Measurements from ENCODE around the gene TRIM45.
"Not testable (repeated sequence)": the region's sequence is repeated elsewhere in the genome, so short reads cannot be mapped to it uniquely, and the experiment has no call there.

Gene TRIM45

DNA sequence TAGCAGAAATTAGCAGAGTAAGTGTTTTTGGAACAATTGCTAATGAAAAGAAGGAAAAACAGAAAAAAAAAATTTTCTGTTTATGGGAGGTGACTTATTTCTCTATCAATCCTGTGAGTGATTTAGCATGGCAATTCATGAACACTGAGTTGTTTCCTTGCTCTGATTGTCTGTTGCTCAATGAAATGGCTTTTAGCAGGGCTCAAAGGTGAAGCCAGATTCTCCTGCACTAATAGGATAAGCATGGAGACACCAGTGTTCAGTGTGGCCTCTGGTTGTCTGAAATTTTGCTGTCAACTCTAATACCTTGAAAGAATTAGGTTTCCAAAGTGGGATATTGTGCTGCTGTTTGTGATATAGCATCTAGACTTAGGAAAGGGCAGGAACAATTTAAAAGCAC is 15.8 kb downstream of the TRIM45 start:
- Histone ChIP-seq H3K27me3 (ENCODE audit: insufficient read depth, low read length) (no peaks in the 10 kb centered on the region), H3K4me3 (ENCODE audit: low read length) (no peak overlapping the region), H3K36me3 (ENCODE audit: insufficient read depth, low read length) (peaks cover 51% of the 10 kb centered on the region), H3K4me1 (ENCODE audit: insufficient read depth, low read length) (no peaks in the 10 kb centered on the region), H3K9me3 (ENCODE audit: low read length) (no peaks in the 10 kb centered on the region), H2AFZ (ENCODE audit: low read depth, low read length) (no peak overlapping the region)

DNA sequence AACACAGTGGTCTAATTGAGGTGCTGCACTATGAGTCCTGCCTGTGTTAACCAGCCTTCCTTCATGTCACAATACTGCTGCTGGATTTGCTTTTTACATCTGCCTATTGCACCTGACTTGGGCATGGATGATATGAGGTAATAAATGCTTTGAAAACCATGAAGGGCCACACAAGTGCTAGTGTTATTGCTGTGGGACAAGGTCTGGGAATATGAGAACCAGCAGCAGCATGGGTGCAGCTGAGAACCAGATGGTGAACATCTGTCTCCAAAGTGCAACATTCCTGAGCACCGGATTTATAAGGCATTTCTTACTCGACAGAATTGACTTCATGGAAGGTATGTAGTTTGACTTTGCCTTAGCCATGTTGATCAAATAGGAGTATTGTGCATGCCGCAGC is 16.6 kb downstream of the TRIM45 start:
- H3K4me1 ChIP-seq (ENCODE audit: insufficient read depth, low read length): no peaks in the 10 kb centered on the region
- H3K36me3 ChIP-seq (ENCODE audit: insufficient read depth, low read length): peaks cover 56% of the 10 kb centered on the region
- H3K4me3 ChIP-seq (ENCODE audit: low read length): no peak overlapping the region
- no peaks in the 10 kb centered on the region for H3K9me3 ChIP-seq (ENCODE audit: low read length)
- H3K27me3 ChIP-seq (ENCODE audit: insufficient read depth, low read length): no peaks in the 10 kb centered on the region
- H2AFZ ChIP-seq (ENCODE audit: low read depth, low read length): no peak overlapping the region

DNA sequence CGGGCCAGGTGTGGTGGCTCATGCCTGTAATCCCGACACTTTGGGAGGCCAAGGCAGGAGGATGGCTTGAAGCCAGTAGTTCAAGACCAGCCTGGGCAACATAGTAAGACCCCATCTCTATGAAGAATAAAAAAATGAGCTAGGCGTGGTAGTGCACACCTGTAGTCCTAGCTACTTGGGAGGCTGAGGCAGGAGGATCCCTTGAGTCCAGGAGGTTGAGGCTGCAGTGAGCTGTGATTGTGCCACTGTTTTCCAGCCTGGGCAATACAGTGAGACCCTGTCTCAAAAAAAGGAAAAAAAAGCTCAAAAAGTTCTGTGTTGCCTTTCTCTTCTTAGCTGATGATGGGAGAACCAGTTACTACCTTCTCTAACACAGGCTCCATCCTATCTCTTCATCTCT is 19.7 kb downstream of the TRIM45 start:
- not testable (repeated sequence) for H3K4me3 ChIP-seq (ENCODE audit: low read length); H3K9me3 ChIP-seq (ENCODE audit: low read length)
- peaks cover 57% of the 10 kb centered on the region for H3K36me3 ChIP-seq (ENCODE audit: insufficient read depth, low read length)

DNA sequence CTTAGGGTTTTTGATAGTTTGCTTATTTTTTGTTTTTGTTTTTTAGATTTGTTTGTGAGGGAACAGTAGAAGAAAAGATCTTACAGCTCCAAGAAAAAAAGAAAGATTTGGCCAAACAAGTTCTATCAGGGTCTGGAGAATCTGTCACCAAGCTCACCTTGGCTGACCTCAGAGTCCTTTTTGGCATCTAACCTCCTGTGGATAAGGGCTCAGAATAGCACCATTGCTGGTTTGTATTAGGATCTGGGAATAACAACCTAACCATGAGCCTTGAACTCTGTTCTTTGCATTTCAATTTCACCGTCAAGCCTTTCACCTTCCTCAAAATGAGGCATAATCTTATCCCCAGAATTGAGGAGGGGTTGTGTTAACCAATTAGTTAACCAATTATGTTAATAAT is 20.2 kb downstream of the TRIM45 start:
- no peak overlapping the region for H3K4me3 ChIP-seq (ENCODE audit: low read length)

More for the DNA sequence above, 19.7 kb downstream of the TRIM45 start:
- H3K4me1 ChIP-seq (ENCODE audit: insufficient read depth, low read length); H2AFZ ChIP-seq (ENCODE audit: low read depth, low read length); H3K27me3 ChIP-seq (ENCODE audit: insufficient read depth, low read length): not testable (repeated sequence)

DNA sequence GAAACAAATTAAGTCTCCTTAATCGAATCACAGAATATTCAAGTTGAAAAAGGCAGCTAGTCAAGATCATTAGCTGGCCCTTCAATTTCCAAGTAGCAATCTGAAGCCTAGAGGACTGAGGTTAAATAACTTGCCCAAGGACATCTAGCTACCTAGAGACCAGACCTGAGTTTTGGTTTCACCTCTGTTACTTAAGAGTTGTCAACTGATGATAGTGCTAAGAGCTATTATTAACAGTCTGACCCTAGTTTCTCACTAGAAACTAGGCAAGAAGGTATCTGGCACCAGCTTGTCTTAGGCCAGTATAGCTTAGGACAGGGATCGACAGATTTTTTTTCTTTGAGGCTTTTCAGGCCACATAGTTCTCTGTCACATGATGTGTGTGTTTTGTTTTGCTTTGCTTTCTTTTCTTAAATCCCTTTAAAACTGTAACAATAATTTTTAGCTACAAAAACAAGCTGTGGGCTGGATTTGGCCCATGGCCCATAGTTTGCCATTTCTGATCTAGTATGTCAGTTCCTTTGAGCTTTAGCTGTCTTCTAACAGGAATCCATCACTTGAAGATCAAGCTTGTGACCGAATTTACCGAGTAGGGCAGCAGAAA is 23.2 kb downstream of the TRIM45 start:
- H3K4me3 ChIP-seq (ENCODE audit: low read length): no peak overlapping the region
- H2AFZ ChIP-seq (ENCODE audit: low read depth, low read length): no peak overlapping the region
- peaks cover 22% of the 10 kb centered on the region for H3K4me1 ChIP-seq (ENCODE audit: insufficient read depth, low read length)
- no peaks in the 10 kb centered on the region for H3K9me3 ChIP-seq (ENCODE audit: low read length)
- H3K27me3 ChIP-seq (ENCODE audit: insufficient read depth, low read length): no peaks in the 10 kb centered on the region
- peaks cover 56% of the 10 kb centered on the region for H3K36me3 ChIP-seq (ENCODE audit: insufficient read depth, low read length)

More for the DNA sequence above, 20.2 kb downstream of the TRIM45 start:
- H3K36me3 ChIP-seq (ENCODE audit: insufficient read depth, low read length): peaks cover 53% of the 10 kb centered on the region
- H3K9me3 ChIP-seq (ENCODE audit: low read length): no peaks in the 10 kb centered on the region
- no peaks in the 10 kb centered on the region for H3K27me3 ChIP-seq (ENCODE audit: insufficient read depth, low read length)
- no peak overlapping the region for H2AFZ ChIP-seq (ENCODE audit: low read depth, low read length)
- H3K4me1 ChIP-seq (ENCODE audit: insufficient read depth, low read length): peaks cover 12% of the 10 kb centered on the region

DNA sequence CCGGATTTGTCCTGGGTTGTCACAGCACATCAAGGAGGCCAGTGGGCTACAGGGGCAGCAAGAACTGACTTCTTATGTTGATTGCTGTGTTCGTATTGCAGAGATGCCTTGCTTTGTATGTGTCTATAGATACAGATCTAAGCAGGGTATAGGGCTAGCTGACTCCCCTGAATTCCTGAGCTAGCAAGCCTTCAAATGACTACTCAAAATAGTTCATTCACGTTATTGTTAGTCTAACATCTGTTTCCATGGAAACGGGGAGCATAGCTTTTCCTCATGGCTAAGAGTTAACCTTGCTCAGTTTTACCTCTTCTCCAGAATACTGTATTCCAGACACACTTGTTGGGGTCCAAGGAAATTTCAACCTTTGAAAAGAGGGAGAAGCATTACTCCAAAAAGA is 24.1 kb downstream of the TRIM45 start:
- H2AFZ ChIP-seq (ENCODE audit: low read depth, low read length): no peak overlapping the region
- no peaks in the 10 kb centered on the region for H3K27me3 ChIP-seq (ENCODE audit: insufficient read depth, low read length)
- peaks cover 32% of the 10 kb centered on the region for H3K4me1 ChIP-seq (ENCODE audit: insufficient read depth, low read length)
- no peak overlapping the region for H3K4me3 ChIP-seq (ENCODE audit: low read length)
- peaks cover 54% of the 10 kb centered on the region for H3K36me3 ChIP-seq (ENCODE audit: insufficient read depth, low read length)
- no peaks in the 10 kb centered on the region for H3K9me3 ChIP-seq (ENCODE audit: low read length)

DNA sequence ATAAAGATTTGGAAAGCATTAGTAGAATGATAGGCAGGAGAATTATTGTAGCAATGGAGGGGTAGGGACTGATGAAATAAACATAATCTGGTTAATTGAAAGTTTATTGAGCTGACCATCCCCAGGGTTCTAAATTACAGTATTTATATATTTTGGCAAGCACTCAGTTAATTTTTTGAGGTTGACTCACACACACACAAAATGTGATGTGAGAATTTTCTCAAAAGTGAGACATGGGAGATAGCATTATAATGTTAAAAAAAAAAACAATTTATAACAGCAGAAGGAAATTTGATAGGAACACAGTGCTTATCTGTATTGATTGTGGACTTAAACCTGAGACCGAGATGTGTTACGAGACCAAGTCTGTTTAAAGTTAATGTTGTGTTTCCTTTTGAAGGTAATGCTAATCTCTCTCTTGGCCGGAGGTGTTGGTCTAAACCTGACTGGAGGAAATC is 24.6 kb downstream of the TRIM45 start:
- Histone ChIP-seq H3K9me3 (ENCODE audit: low read length) (no peaks in the 10 kb centered on the region), H3K27me3 (ENCODE audit: insufficient read depth, low read length) (no peaks in the 10 kb centered on the region), H3K4me1 (ENCODE audit: insufficient read depth, low read length) (peaks cover 34% of the 10 kb centered on the region), H3K36me3 (ENCODE audit: insufficient read depth, low read length) (peaks cover 51% of the 10 kb centered on the region), H3K4me3 (ENCODE audit: low read length) (no peak overlapping the region), H2AFZ (ENCODE audit: low read depth, low read length) (no peak overlapping the region)

DNA sequence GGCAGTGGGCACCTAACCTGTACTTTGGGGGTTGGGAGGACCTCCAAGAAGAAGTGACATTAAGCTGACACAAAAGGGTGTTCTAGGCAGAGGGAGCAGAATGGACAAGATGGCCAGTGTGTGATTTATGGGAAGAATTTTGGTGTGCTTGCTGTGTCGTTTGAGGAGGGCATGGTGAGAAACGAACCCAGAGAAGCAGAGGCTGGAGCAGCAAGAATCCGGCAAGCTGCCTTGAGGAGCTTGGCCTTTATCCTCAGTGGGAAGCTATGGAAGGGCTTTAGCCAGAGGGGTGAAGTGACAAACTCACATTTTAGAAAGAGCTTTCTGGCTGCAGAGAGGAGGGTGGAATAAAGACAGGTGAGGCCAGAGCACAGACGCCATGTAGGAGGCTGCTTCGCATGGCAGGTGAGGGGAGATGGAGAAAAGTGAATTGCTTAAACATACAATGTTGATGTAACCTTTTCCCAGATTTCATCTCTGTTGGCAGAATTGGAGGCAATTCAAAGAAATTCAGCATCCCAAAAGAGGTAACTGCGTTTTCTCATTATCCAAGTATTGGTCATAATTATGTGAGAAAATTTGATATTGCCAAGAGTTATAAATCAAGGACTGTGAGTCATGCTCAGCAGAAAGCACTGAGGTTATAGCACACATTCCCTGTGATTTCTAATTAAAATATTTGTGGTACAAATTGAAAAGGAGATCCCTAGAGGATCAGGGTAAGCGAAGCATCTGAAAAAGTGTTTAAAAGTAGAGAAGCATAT is 26.5 kb downstream of the TRIM45 start:
- no peak overlapping the region for H3K4me3 ChIP-seq (ENCODE audit: low read length)
- no peaks in the 10 kb centered on the region for H3K27me3 ChIP-seq (ENCODE audit: insufficient read depth, low read length)
- H3K9me3 ChIP-seq (ENCODE audit: low read length): no peaks in the 10 kb centered on the region
- H2AFZ ChIP-seq (ENCODE audit: low read depth, low read length): no peak overlapping the region
- H3K36me3 ChIP-seq (ENCODE audit: insufficient read depth, low read length): peaks cover 46% of the 10 kb centered on the region
- peaks cover 36% of the 10 kb centered on the region for H3K4me1 ChIP-seq (ENCODE audit: insufficient read depth, low read length)

DNA sequence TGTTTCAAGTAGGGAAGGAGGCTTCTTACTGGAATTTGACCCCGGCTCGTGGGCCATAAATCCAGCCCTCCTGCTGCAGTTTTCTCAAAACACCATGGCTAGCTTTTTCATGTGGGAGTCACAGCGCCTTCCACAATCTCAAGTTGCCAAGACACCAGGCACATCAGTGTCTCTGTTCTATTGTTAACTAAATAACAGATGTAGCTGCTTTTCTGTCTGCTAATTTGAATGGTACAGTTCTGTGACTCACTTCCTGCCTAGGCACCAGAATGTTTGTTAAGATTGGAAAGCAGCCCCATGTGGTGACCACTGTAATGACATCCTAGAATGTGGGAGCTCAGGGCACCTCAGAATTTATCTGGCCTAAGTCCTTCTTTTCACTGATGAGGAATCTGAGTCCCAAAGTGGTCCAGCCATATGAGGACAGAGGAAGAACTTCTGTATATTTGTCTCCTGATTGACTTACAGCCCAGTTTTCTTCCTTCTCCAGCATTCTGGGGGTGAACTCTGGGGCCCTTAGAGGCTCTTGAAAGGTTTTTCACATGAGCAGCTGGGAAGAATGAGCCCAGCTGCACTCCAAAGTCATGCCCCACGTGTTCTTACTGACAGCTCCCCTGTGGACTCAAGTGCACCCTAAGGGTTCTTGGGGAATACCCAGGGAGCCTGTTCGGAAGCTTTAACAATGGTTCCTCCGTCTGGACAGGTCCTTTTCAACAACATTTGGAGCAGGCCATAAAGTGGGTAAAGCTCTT is 27.5 kb downstream of the TRIM45 start:
- peaks cover 46% of the 10 kb centered on the region for H3K36me3 ChIP-seq (ENCODE audit: insufficient read depth, low read length)
- H3K4me1 ChIP-seq (ENCODE audit: insufficient read depth, low read length): peaks cover 39% of the 10 kb centered on the region
- no peaks in the 10 kb centered on the region for H3K9me3 ChIP-seq (ENCODE audit: low read length)
- H3K27me3 ChIP-seq (ENCODE audit: insufficient read depth, low read length): no peaks in the 10 kb centered on the region
- no peak overlapping the region for H3K4me3 ChIP-seq (ENCODE audit: low read length)
- no peak overlapping the region for H2AFZ ChIP-seq (ENCODE audit: low read depth, low read length)

DNA sequence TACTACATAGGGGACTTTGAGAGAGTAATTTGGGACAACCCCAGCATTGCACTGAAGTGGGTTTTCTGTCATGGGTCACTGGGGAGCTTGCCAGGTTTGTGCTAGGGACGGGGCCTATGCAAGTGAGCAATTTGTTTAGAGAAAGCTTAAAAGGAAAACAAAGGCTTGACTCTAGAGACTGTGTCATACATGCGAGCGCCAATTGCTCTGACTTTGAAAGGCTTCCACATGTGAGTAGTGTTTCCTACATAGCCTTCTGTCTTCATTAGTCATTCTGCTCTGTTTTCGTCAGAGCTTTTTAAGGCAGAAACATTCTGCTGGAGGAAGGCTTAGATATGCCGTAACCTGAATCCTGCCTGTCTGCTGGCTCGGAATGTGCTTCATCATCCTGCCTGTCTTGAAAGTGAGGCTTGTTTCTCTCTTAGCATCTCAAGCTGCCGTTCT is 28.4 kb downstream of the TRIM45 start:
- peaks cover 39% of the 10 kb centered on the region for H3K4me1 ChIP-seq (ENCODE audit: insufficient read depth, low read length)
- no peaks in the 10 kb centered on the region for H3K27me3 ChIP-seq (ENCODE audit: insufficient read depth, low read length)
- H3K36me3 ChIP-seq (ENCODE audit: insufficient read depth, low read length): peaks cover 42% of the 10 kb centered on the region
- no peaks in the 10 kb centered on the region for H3K9me3 ChIP-seq (ENCODE audit: low read length)
- H3K4me3 ChIP-seq (ENCODE audit: low read length): no peak overlapping the region
- H2AFZ ChIP-seq (ENCODE audit: low read depth, low read length): no peak overlapping the region

DNA sequence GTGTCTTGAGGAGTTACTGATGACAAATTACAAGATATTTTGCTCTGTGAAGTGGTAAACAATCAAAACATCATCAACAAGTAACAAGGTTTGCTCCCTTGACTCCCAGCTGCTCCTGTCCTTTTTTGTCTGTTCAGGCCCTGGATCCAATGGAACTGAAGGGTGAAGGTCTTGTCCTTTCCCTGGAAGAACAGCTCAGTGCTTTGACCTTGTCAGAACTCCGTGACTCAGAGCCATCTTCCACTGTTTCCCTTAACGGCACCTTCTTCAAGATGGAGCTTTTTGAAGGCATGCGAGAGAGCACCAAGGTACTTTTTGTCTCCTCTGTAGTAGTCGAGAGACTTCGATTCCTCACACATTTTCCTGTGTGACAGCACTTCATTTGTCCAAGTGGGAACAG is 29.0 kb downstream of the TRIM45 start:
- H2AFZ ChIP-seq (ENCODE audit: low read depth, low read length): no peak overlapping the region
- H3K27me3 ChIP-seq (ENCODE audit: insufficient read depth, low read length): no peaks in the 10 kb centered on the region
- H3K9me3 ChIP-seq (ENCODE audit: low read length): no peaks in the 10 kb centered on the region
- peaks cover 38% of the 10 kb centered on the region for H3K4me1 ChIP-seq (ENCODE audit: insufficient read depth, low read length)
- peaks cover 44% of the 10 kb centered on the region for H3K36me3 ChIP-seq (ENCODE audit: insufficient read depth, low read length)
- H3K4me3 ChIP-seq (ENCODE audit: low read length): no peak overlapping the region

DNA sequence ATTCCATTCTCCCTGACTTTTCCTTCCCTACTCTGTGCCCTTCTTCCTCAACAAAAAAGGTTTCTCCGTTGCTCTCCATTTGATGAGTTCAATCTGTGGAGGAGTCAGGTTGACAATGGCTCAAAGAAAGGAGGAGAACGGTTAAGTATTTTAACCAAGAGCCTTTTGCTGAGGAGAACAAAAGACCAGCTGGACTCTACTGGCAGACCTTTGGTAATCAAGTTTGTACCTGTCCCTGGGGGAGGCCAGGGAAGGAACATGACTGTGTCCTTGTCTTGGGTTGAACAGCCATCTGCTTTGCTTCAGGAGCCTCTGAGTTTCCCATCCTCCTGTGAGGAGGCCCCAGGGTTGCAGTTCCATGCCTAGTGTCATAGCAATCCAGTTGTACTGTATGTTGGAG is 31.6 kb downstream of the TRIM45 start:
- Histone ChIP-seq H3K27me3 (ENCODE audit: insufficient read depth, low read length) (no peaks in the 10 kb centered on the region), H3K9me3 (ENCODE audit: low read length) (no peaks in the 10 kb centered on the region), H2AFZ (ENCODE audit: low read depth, low read length) (no peak overlapping the region), H3K36me3 (ENCODE audit: insufficient read depth, low read length) (peaks cover 45% of the 10 kb centered on the region), H3K4me3 (ENCODE audit: low read length) (no peak overlapping the region), H3K4me1 (ENCODE audit: insufficient read depth, low read length) (peaks cover 27% of the 10 kb centered on the region)

DNA sequence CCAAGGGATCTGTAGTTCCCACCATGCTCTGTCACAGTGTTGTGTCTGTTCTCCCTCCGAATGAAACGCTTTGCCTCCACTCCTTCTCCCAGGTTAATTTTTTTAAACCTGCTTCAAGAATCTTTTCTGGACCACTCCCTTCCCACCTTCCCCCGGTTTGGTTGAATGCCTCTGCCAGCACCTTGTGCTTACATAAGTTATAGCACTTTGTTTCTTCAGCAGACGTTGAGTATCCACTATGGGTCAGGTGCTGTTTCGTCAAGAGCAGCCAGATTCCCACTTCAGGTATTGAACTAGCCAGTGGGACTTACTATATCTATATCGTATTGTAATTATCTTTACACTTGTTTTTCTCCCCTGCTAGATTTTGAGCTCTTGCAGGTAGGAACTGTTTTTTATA is 33.9 kb downstream of the TRIM45 start:
- Histone ChIP-seq H3K36me3 (ENCODE audit: insufficient read depth, low read length) (peaks cover 55% of the 10 kb centered on the region), H3K9me3 (ENCODE audit: low read length) (no peaks in the 10 kb centered on the region), H2AFZ (ENCODE audit: low read depth, low read length) (no peak overlapping the region), H3K27me3 (ENCODE audit: insufficient read depth, low read length) (no peaks in the 10 kb centered on the region), H3K4me3 (ENCODE audit: low read length) (no peak overlapping the region), H3K4me1 (ENCODE audit: insufficient read depth, low read length) (peaks cover 10% of the 10 kb centered on the region)
